ENCODE results near the gene TSR3.

TSR3 gene

DNA sequence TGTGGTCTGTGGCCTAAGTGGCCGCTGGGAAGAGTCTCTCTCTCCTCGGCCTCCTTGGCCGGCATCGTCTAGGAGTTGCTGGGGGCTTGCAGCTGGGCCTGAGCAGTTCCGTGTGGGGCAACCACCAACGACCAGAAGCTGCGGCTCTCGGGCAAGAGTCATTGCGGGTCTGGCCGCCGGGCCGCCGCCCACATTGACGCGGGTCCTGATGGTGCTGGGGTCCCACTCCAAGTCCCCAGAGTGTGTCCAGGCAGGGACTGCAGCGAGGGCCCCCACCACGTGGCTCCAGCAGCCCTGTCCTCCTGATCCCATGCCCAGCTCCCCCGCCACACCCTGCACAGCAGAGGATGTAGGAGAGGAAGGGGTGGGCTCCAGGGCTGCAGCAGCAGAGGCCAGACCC is 31.9 kb upstream of the TSR3 start:
- CTCF ChIA-PET: no interaction called here
- Mint-ChIP-seq H3K36me3 (peaks cover 6% of the 10 kb centered on the region), H3K4me1 (peaks cover 9% of the 10 kb centered on the region), H3K4me3 (no peak overlapping the region), H3K27ac (no peak overlapping the region), H3K27me3 (no peaks in the 10 kb centered on the region), H3K9me3 (no peaks in the 10 kb centered on the region)
- DNase-seq: no peak

DNA sequence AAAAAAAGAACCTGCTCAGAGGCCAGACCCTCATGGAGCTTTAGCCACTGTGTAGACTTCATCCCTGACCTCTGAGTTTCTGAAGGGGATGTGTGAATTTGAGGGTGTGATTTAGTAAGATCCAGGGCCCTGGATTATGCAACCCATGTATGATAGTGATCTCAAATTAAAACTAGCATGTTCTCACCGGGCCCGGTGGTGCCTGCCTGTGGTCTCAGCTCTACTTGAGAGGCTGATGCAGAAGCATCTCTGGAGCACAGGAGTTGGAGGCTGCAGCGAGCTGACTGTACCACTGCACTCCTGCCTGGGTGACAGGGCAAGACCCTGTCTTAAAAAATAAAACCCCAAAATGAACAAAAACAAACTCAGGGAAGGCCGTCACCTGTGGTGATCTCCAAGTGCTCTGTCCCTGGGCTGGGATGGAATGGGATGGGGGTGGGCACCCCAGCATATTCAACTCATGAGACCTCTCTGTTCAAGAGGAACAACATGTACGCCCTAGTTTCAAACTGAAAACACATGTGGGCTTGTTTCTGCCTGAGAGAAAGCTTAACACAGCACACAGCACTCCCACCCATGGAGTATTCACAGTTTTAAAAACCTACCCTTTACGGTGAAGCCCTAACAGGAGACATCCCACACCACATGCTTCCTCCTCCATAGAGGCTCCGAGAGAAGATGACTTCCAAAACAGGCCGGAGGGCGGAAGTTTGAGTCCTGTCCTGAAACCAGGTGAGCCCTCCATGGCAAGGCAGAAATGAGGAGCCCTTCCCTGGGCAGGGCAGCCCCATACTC is 30.1 kb upstream of the TSR3 start:
- Mint-ChIP-seq H3K9me3 (no peaks in the 10 kb centered on the region), H3K27me3 (no peaks in the 10 kb centered on the region), H3K4me1 (peaks cover 19% of the 10 kb centered on the region), H3K4me3 (no peak overlapping the region), H3K27ac (no peak overlapping the region), H3K36me3 (peaks cover 6% of the 10 kb centered on the region)
- DNase-seq: no peak
- CTCF ChIA-PET: no interaction called here

DNA sequence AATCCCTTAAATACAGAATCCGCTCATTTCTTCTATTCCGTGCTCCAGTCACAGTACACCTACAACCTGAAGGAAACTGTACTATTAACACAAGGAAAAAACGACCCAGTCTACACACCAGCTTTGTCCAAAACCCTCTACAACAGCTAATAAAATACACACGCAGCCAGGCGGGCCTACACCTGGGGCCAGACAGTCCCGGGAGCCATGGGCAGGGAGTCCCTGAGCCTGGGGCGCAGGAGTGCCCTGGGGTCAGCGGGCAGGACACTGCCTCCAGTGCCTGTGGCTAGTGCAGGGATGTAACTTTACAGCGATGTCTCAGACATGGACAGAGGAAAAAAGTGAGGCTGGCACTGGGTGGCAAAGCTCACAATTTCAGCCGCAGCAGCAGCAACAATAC is 28.5 kb upstream of the TSR3 start:
- CTCF ChIA-PET: interaction anchor here (0.5 to 3.5 kb wide), 4 partner anchors 15 to 1033 kb away, joined by 3 to 14 read pairs (median 4); no protein-coding TSS in a partner anchor
- peaks cover 19% of the 10 kb centered on the region for H3K4me1 Mint-ChIP-seq
- H3K9me3 Mint-ChIP-seq: no peaks in the 10 kb centered on the region
- peak overlapping the region; percentile 87 for H3K27ac Mint-ChIP-seq
- H3K36me3 Mint-ChIP-seq: peaks cover 11% of the 10 kb centered on the region
- DNase-seq: no peak
- peak overlapping the region; percentile 72 for H3K4me3 Mint-ChIP-seq
- no peaks in the 10 kb centered on the region for H3K27me3 Mint-ChIP-seq

DNA sequence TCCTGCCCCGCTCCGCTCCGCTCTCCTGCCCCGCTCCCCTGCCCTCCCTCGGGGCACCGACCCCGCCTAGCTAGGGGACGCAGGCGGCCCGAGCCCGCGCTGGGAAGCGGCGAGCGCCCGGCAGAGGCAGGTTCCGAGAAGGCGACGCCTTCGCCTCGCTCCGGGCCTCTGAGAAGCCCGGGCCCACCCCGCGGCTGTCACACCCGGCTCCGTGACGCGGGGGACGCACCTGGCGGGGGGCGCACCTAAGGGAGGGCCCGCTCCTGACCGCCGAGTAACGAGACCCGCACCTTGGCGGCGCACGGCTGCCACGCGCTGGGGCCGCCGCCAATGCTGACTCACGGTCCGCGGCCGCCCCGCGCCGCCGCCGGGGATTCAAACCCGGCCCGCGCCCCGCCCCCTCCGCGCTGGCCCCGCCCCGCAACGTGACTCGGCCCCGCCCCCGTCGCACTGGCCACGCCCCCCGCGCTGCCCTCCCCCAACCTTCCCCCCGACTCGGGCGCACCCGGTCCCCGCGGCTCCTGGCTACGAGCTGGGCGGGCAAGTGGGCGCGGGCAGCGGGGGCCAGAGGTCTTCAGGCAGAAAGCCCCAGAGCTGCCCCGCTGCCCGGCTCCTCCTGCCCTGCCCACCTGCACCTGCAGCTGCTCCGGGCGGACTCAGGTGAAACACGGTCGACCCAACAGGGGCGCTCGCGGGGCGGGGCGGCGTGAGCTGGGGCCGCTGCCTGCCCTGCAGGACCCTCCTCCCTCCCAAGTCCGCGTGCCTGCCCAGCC is 27.8 kb upstream of the TSR3 start:
- Mint-ChIP-seq H3K9me3 (no peaks in the 10 kb centered on the region), H3K4me3 (peak overlapping the region; percentile 72), H3K27me3 (no peaks in the 10 kb centered on the region), H3K27ac (peak overlapping the region; percentile 87), H3K36me3 (peaks cover 8% of the 10 kb centered on the region), H3K4me1 (peaks cover 19% of the 10 kb centered on the region)
- DNase-seq: peak; percentile 73
- CTCF ChIA-PET: interaction anchor here (0.5 to 3.5 kb wide), 4 partner anchors 10 to 1034 kb away, joined by 3 to 14 read pairs (median 4); no protein-coding TSS in a partner anchor

DNA sequence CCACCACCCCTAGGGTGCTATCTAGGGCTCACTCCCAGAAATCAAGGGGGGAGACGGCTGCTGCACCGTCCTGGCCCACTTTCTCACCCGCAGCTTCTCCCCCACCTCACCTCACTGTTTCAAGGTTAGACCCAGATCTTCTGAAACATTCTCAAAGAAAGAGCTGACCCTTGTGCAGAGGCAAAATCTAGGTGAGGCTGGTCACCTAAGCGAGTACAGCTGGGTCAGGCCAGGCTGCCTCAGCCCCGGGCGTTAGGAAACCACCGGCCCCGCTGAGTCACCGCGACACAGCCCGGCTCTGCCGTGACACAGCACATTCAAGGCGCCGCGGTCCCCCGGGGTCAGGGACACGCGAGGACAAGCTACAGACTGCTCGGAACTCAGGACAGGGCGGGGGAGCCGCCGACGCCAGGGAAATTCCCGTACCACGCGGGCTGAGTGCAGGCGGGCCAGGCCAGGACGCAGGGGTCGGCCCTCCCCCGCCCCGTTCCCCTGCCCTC is 27.2 kb upstream of the TSR3 start:
- DNase-seq: peak; percentile 66
- H3K36me3 Mint-ChIP-seq: peaks cover 8% of the 10 kb centered on the region
- peaks cover 19% of the 10 kb centered on the region for H3K4me1 Mint-ChIP-seq
- no peaks in the 10 kb centered on the region for H3K27me3 Mint-ChIP-seq
- no peaks in the 10 kb centered on the region for H3K9me3 Mint-ChIP-seq
- CTCF ChIA-PET: interaction anchor here (1.6 to 3.5 kb wide), 3 partner anchors 10 to 15 kb away, joined by 4 to 14 read pairs (median 4); no protein-coding TSS in a partner anchor
- peak overlapping the region; percentile 73 for H3K27ac Mint-ChIP-seq
- peak overlapping the region; percentile 68 for H3K4me3 Mint-ChIP-seq

DNA sequence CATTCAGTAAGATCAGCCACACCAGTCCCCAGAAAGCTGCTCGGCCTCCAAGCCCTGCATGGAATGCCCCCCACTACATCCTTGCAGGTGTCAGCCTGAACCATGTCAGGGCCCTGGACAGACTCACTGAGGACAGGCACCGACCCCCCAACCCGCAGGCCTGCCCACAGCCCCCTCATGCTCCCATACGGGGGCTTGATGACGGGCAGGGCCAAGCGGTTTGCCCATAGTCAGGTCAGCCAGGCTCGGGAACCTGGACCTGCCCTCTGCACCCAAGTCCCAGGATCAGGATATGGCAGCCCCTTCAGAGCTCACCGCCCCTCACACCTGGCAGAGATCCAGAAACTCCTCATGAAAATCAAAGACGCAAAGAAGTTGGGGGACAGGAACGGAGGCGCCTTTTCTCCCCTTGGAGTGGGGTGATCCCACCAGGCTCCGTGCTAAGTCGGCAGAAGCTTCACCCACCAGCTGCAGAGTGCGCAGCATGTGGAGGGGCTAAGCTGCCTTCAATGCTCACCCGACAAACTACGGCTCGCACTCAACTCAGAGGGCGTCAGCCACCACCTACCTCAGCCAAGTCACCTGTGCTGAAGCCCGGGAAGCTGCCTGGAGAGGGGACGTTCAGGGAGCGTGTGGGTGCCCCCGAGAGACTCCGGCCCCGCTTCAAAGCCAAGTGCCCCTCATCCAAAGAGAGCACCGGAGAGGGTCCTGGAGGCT is 26.6 kb upstream of the TSR3 start:
- Mint-ChIP-seq H3K4me1 (peaks cover 19% of the 10 kb centered on the region), H3K27me3 (no peaks in the 10 kb centered on the region)

DNA sequence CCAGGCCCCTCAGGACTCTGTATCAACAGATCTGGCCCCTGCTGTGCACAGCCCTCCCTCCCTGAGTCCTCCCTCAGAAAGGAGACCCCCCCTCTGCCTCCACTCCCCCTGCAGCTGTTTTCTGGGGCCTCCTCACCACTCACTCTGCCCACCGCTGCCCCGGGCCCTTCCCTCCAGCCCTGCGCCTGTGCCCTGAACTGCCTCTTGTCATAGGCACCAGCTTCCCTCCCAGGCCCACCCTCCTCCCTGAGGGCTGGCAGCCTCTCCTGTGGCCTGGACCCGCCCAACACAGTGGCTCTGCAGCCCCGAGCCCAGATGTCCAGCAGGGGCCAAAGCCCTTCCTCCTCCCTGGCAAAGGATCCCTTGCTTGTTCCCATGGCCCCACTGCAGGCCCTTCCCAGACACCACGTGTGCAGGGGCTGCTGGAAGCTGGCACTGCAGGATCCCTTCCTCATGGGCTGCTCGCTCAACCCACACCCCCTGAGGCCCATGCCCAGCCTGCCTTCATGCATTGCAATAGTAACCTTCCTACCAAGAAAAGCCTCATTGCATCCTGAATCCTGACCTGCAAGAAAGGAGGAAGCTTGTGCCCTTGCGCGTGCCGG is 25.8 kb upstream of the TSR3 start:
- H3K9me3 Mint-ChIP-seq: no peaks in the 10 kb centered on the region
- peaks cover 8% of the 10 kb centered on the region for H3K36me3 Mint-ChIP-seq
- CTCF ChIA-PET: interaction anchor here (1.9 to 3.5 kb wide), 2 partner anchors 8 to 14 kb away, joined by 4 to 14 read pairs; no protein-coding TSS in a partner anchor
- H3K4me3 Mint-ChIP-seq: no peak overlapping the region
- no peaks in the 10 kb centered on the region for H3K27me3 Mint-ChIP-seq
- H3K27ac Mint-ChIP-seq: no peak overlapping the region
- peaks cover 19% of the 10 kb centered on the region for H3K4me1 Mint-ChIP-seq
- no peak for DNase-seq

More for the DNA sequence above, 26.6 kb upstream of the TSR3 start:
- DNase-seq: no peak
- CTCF ChIA-PET: interaction anchor here (1.9 to 3.5 kb wide), 2 partner anchors 9 to 15 kb away, joined by 4 to 14 read pairs; no protein-coding TSS in a partner anchor
- H3K9me3 Mint-ChIP-seq: no peaks in the 10 kb centered on the region
- H3K4me3 Mint-ChIP-seq: peak overlapping the region; percentile 68
- H3K36me3 Mint-ChIP-seq: peaks cover 8% of the 10 kb centered on the region
- H3K27ac Mint-ChIP-seq: peak overlapping the region; percentile 73

DNA sequence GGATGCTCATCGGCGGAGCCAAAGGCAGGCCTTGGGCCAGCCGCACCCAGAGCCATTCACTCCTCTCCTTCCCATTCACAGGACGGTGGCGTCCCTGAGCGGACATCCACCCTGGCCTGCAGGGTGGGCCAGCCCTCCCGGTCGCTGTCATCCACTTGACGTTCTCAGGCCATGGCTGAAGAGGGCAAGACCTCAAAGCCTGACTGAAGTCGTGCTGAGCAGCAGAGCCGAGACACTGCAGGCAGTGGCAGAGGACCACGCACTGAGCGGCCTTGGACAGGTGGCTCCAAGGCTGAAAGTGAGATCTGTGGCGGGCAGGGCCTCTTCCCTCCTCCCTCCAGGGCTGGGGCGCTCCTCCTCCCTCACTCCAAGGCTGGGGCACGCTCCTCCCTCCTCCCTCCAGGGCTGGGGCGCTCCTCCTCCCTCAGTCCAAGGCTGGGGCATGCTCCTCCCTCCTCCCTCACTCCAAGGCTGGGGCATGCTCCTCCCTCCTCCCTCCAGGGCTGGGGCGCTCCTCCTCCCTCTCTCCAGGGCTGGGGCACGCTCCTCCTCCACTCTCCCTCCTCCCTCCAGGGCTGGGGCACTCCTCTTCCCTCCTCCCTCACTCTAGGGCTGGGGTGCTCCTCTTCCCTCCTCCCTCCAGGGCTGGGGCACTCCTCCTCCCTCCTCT is 24.2 kb upstream of the TSR3 start:
- Mint-ChIP-seq H3K36me3 (peaks cover 5% of the 10 kb centered on the region), H3K4me1 (peaks cover 19% of the 10 kb centered on the region), H3K9me3 (no peaks in the 10 kb centered on the region), H3K27ac (peak overlapping the region; percentile 33), H3K27me3 (no peaks in the 10 kb centered on the region), H3K4me3 (no peak overlapping the region)
- CTCF ChIA-PET: no interaction called here
- DNase-seq: no peak

DNA sequence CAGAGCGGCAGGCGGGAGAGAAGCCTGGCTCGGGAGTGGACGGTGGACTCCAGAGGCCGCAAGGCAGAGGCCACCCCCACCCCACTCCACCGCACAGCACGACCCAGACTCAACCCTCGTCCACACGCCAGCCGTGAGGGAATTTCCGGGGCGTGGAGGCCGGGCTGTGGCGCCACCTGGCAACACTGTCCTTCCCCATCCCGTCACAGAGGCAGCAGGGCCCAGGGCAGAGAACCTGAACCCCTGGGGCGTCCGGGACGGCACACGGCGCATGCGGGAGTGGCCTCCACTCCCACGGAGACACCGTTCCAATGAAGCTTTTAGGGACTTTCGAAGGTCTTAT is 23.6 kb upstream of the TSR3 start:
- Mint-ChIP-seq H3K4me3 (no peak overlapping the region), H3K4me1 (peaks cover 18% of the 10 kb centered on the region), H3K27me3 (no peaks in the 10 kb centered on the region), H3K36me3 (peaks cover 5% of the 10 kb centered on the region), H3K9me3 (no peaks in the 10 kb centered on the region), H3K27ac (no peak overlapping the region)
- CTCF ChIA-PET: no interaction called here
- no peak for DNase-seq

DNA sequence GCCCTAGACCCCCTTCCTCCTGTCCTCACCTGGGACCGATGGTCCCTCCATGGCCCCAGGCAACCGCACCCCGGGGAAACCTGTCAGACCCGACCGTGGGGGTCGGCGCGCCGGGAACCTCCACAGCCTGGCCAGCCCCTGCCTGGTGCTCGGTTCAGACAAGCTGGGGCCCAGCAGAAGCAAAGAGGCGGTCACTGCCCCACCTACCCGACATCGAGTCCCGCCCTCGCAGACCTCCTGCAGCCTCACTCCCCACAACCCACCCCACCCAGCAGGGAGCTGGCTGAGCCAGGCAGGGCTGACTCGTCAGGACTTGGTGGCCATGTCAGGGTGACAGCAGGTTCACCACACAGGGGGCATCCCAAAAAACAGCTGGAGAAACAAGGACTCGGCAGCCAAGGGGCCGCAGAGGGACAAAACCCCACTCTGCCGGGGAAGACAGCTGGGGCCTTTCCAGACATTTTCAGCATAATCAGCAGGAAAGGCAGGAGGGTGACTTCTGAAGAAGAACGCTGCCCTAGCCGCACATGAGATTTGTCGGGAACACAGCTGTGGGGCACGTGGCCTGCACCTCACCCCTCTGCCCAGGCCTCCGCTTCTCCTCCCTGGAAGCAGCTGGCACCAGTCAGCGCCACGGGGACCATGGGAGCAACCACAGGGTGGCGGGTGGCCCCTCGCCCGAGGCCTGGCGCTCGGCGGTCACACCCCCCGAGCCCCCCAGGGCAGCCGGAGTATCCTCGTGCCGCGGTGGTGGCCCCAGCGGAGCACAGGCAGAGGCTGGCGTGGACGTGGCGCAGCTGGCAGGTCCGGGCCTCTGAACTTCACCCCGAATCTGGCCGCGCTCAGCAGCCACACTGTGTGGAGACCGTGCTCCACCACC is 23.0 kb upstream of the TSR3 start:
- no peak for DNase-seq
- peaks cover 14% of the 10 kb centered on the region for H3K4me1 Mint-ChIP-seq
- no peaks in the 10 kb centered on the region for H3K9me3 Mint-ChIP-seq
- no peaks in the 10 kb centered on the region for H3K27me3 Mint-ChIP-seq
- H3K27ac Mint-ChIP-seq: no peak overlapping the region
- H3K4me3 Mint-ChIP-seq: no peak overlapping the region
- CTCF ChIA-PET: no interaction called here
- H3K36me3 Mint-ChIP-seq: peaks cover 5% of the 10 kb centered on the region

DNA sequence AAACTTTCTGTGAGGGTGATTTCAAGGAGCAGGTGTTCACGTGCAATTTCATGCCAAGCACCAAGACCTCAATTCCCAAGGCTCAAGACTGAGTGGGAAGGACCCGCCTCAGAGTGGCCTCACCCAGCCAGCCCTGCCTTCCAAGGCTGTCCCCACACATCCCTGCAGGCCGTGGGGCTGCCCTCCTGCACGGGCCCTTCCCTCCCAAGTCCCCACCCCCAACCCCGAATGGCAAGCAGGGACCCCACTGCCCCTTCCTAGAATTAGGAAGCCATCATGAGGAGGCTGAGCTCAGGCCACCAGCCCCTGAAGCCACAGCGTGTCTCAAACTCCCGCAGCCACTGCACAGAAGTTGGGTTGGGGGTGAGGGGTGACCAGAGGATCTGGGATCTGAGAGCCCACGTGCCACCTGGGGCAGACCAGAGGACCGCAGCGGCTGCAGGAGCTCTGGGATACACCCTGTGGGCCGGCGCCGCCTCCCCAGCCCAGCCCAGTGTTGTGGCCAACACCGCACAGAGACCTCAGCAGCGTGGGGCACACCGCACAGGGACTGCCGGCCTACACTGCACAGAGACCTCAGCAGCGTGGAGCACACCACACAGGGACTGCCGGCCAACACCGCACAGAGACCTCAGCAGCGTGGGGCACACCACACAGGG is 20.7 kb upstream of the TSR3 start:
- H3K27me3 Mint-ChIP-seq: no peaks in the 10 kb centered on the region
- CTCF ChIA-PET: no interaction called here
- H3K27ac Mint-ChIP-seq: no peak overlapping the region
- H3K4me3 Mint-ChIP-seq: no peak overlapping the region
- H3K9me3 Mint-ChIP-seq: no peaks in the 10 kb centered on the region
- H3K36me3 Mint-ChIP-seq: peaks cover 5% of the 10 kb centered on the region
- no peak for DNase-seq
- no peaks in the 10 kb centered on the region for H3K4me1 Mint-ChIP-seq
